ENCODE measurements around the gene BUB1B. TPM values are rescaled to one million over a fixed set of nuclear protein-coding genes. Genes with fewer than 3 reads are reported as not detected.
A peak's percentile ranks its signal among the peaks of the same experiment; 100 is the strongest.
"Not testable (repeated sequence)": the region's sequence is repeated elsewhere in the genome, so short reads cannot be mapped to it uniquely, and the experiment has no call there.

Gene BUB1B
- total and polyA plus RNA-seq, 9 of the 15 experiments (the other 6 are each of a cell fraction or from before 2014, with no cell fraction given): 28.7 to 113 (median 82.2) TPM

DNA sequence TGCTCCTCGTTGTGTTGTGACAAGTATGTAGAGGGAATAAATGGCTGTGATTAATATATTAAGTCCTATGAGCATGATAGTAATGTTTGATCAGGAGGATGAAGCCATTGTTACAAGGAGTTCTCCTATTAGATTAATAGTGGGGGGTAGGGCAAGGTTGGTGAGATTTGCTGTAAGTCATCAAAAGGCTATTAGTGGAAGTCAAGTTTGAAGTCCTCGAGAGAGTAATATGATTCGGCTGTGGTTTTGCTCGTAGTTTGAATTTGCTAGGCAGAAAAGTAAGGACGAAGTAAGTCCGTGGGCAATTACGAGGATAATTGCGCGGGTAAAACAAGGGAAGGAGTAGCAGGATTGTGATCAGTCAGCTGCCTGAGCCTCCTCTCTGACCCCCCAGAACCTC lies 26.0 kb upstream of the BUB1B start:
- in situ Hi-C loops (cut with MboI): no loop called here

DNA sequence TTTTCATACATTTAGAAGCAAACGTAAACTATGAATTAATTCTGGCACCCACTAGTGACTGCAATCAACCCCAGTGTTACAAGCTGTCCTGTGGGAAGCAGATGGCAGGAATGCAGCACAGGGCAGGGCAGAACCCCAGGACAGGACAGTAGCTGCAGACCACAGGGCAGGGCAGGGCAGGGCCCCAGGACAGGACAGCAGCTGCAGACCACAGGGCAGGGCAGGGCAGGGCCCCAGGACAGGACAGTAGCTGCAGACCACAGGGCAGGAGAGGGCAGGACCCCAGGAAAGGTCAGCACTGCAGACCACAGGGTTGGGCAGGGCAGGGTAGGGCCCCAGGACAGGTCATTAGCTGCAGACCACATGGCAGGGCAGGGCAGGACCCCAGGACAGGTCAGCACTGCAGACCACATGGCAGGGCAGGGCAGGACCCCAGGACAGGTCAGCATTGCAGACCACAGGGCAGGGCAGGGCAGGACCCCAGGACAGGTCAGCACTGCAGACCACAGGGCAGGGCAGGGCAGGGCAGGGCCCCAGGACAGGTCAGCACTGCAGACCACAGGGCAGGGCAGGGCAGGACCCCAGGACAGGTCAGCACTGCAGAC lies 24.9 kb upstream of the BUB1B start:
- DNase-seq (ENCODE audit: extremely low read depth in 1 of 4, low spot score in 3 of 4); CTCF ChIA-PET (ENCODE audit: low intra/inter-chr PET ratio); H3K4me3 ChIP-seq; ATAC-seq; H3K79me2 ChIP-seq (ENCODE audit: control insufficient read depth, insufficient read depth, low read length); H3K9ac ChIP-seq (ENCODE audit: insufficient read depth in 1 of 2, low read depth in 2 of 2, low read length in 2 of 2); H2AFZ ChIP-seq (ENCODE audit: low read depth, low read length); H3K9me1 ChIP-seq (ENCODE audit: control insufficient read depth, insufficient read depth, low read length); BruUV-seq (replicated peaks); in situ Hi-C loops (cut with MboI); H3K36me3 ChIP-seq (ENCODE audit: control insufficient read depth, insufficient read depth, low read length); FAIRE-seq; H3K9me3 ChIP-seq (replicated peaks; ENCODE audit: control insufficient read depth, insufficient read depth, low read depth, low read length); H4K20me1 ChIP-seq (replicated peaks; ENCODE audit: control insufficient read depth, insufficient read depth, low read length); H3K27me3 ChIP-seq (ENCODE audit: control insufficient read depth in 2 of 2, insufficient read depth in 2 of 2, low read length in 2 of 2); H3K27ac ChIP-seq (ENCODE audit: extremely low read depth, low read depth, low read length); H3K4me2 ChIP-seq (ENCODE audit: insufficient read depth, low read length); intact Hi-C loops (cut with micrococcal nuclease): not testable (repeated sequence)
- 22% methylated on average over 1 of the region's 1 CpG for WGBS (ENCODE audit: insufficient coverage, low coverage, missing lambda C conversion rate)
- H3K4me1 ChIP-seq (replicated peaks in 1 of 2; ENCODE audit: control insufficient read depth in 2 of 2, insufficient read depth in 2 of 2, low read length in 2 of 2): peaks cover 13 to 18% of the 10 kb centered on the region in 2 experiments
- POLR2A ChIA-PET: interaction anchor here (1.1 kb wide), 1 partner anchor 23 kb away, joined by 3 read pairs; no protein-coding TSS in a partner anchor

More for the DNA sequence above, 26.0 kb upstream of the BUB1B start:
- FAIRE-seq (peak; percentile 6), DNase-seq (ENCODE audit: extremely low read depth in 1 of 4, low spot score in 3 of 4) (no peak), ATAC-seq (no peak)
- H3K9ac ChIP-seq (ENCODE audit: insufficient read depth in 1 of 2, low read depth in 2 of 2, low read length in 2 of 2): no peak overlapping the region
- H2AFZ ChIP-seq (ENCODE audit: low read depth, low read length): no peak overlapping the region
- no peak overlapping the region for H3K27ac ChIP-seq (ENCODE audit: extremely low read depth, low read depth, low read length)
- H3K79me2 ChIP-seq (ENCODE audit: control insufficient read depth, insufficient read depth, low read length): no peaks in the 10 kb centered on the region
- no peak overlapping the region for H3K4me2 ChIP-seq (ENCODE audit: insufficient read depth, low read length)
- H3K36me3 ChIP-seq (ENCODE audit: control insufficient read depth, insufficient read depth, low read length): no peaks in the 10 kb centered on the region
- POLR2A ChIA-PET: no interaction called here
- 29% methylated on average over 9 of the region's 9 CpGs for WGBS (ENCODE audit: insufficient coverage, low coverage, missing lambda C conversion rate)
- H3K27me3 ChIP-seq (ENCODE audit: control insufficient read depth in 2 of 2, insufficient read depth in 2 of 2, low read length in 2 of 2): peaks cover 0 to 8% of the 10 kb centered on the region in 2 experiments; a peak in 3 of 5 replicates
- no peaks in the 10 kb centered on the region for H4K20me1 ChIP-seq (replicated peaks; ENCODE audit: control insufficient read depth, insufficient read depth, low read length)
- BruUV-seq (replicated peaks): no TSS peak
- no peak overlapping the region for H3K4me3 ChIP-seq
- intact Hi-C loops (cut with micrococcal nuclease): no loop called here
- CTCF ChIA-PET (ENCODE audit: low intra/inter-chr PET ratio): no interaction called here
- no peaks in the 10 kb centered on the region for H3K9me1 ChIP-seq (ENCODE audit: control insufficient read depth, insufficient read depth, low read length)
- no peaks in the 10 kb centered on the region for H3K9me3 ChIP-seq (replicated peaks; ENCODE audit: control insufficient read depth, insufficient read depth, low read depth, low read length)
- TF ChIP-seq SIRT6 (IDR thresholded peaks at IDR 0.05; ENCODE audit: low read depth, low read length) (no peak), TRIM28 (IDR thresholded peaks at IDR 0.05) (no peak), ZBTB1 (CRISPR knock-in tag; IDR thresholded peaks at IDR 0.05; ENCODE audit: borderline replicate concordance, low read depth) (no peak)
- TF ChIP-seq, protein P1, sequence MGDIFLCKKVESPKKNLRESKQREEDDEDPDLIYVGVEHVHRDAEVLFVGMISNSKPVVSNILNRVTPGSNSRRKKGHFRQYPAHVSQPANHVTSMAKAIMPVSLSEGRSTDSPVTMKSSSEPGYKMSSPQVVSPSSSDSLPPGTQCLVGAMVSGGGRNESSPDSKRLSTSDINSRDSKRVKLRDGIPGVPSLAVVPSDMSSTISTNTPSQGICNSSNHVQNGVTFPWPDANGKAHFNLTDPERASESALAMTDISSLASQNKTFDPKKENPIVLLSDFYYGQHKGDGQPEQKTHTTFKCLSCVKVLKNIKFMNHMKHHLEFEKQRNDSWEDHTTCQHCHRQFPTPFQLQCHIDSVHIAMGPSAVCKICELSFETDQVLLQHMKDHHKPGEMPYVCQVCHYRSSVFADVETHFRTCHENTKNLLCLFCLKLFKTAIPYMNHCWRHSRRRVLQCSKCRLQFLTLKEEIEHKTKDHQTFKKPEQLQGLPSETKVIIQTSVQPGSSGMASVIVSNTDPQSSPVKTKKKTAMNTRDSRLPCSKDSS (IDR thresholded peaks at IDR 0.05; ENCODE audit: low read depth, partially characterized antibody): no peak
- H3K4me1 ChIP-seq (replicated peaks in 1 of 2; ENCODE audit: control insufficient read depth in 2 of 2, insufficient read depth in 2 of 2, low read length in 2 of 2): peaks cover 13 to 18% of the 10 kb centered on the region in 2 experiments

Data from K562 (cell line).